Measurements from ENCODE around the gene SBF1. TPM values are rescaled to one million over a fixed set of nuclear protein-coding genes. Genes with fewer than 3 reads are reported as not detected.
"Not testable (repeated sequence)": the region's sequence is repeated elsewhere in the genome, so short reads cannot be mapped to it uniquely, and the experiment has no call there.

The SBF1 gene
- total RNA-seq, 2 donors from 2014 or later = 89.9 to 90.1 TPM

- Histone ChIP-seq H3K36me3 (ENCODE audit: control insufficient read depth, insufficient read depth, low read length) (peaks cover 57% of the 10 kb centered on the region), H3K4me3 (ENCODE audit: low read length) (no peak overlapping the region), H3K9me3 (ENCODE audit: control insufficient read depth, low read length) (no peaks in the 10 kb centered on the region), H3K27me3 (ENCODE audit: control insufficient read depth, insufficient read depth, low read length, poor library complexity, severe bottlenecking) (no peaks in the 10 kb centered on the region), H3K9ac (ENCODE audit: extremely low read depth, low read length, poor library complexity, severe bottlenecking) (no peak overlapping the region), H3K4me1 (ENCODE audit: control insufficient read depth, insufficient read depth, low read length) (no peaks in the 10 kb centered on the region), H3K27ac (ENCODE audit: low read depth, low read length) (no peak overlapping the region)
- Mint-ChIP-seq H3K4me3 (no peak overlapping the region), H3K36me3 (ENCODE audit: low read depth) (peaks cover 44% of the 10 kb centered on the region), H3K27ac (peak overlapping the region; percentile 26), H3K4me1 (no peaks in the 10 kb centered on the region), H3K9me3 (no peaks in the 10 kb centered on the region), H3K27me3 (ENCODE audit: insufficient read depth) (no peaks in the 10 kb centered on the region)
- 93 to 99% methylated on average over 13 to 31 of the region's 31 CpGs for WGBS, 2 experiments (ENCODE audit: insufficient coverage in 1 of 2, insufficient read length in 1 of 2)
- no peak for TF ChIP-seq CTCF (conservative IDR thresholded peaks at IDR 0.05)
- no peak for DNase-seq
Observed at GRCh38 chr22:50414476-50415248, 60.2 kb downstream of the SBF1 start.

- H3K27ac ChIP-seq (ENCODE audit: low read depth, low read length); H3K4me1 ChIP-seq (ENCODE audit: control insufficient read depth, insufficient read depth, low read length); H3K4me3 Mint-ChIP-seq; H3K4me3 ChIP-seq (ENCODE audit: low read length); H3K9me3 ChIP-seq (ENCODE audit: control insufficient read depth, low read length); H3K9me3 Mint-ChIP-seq; H3K9ac ChIP-seq (ENCODE audit: extremely low read depth, low read length, poor library complexity, severe bottlenecking); H3K27ac Mint-ChIP-seq; H3K27me3 Mint-ChIP-seq (ENCODE audit: insufficient read depth); DNase-seq; H3K4me1 Mint-ChIP-seq; H3K27me3 ChIP-seq (ENCODE audit: control insufficient read depth, insufficient read depth, low read length, poor library complexity, severe bottlenecking): not testable (repeated sequence)
- peaks cover 28% of the 10 kb centered on the region for H3K36me3 ChIP-seq (ENCODE audit: control insufficient read depth, insufficient read depth, low read length)
- WGBS, 2 experiments (ENCODE audit: insufficient coverage in 1 of 2, insufficient read length in 1 of 2) = 89 to 95% methylated on average over 6 to 9 of the region's 9 CpGs
- peaks cover 51% of the 10 kb centered on the region for H3K36me3 Mint-ChIP-seq (ENCODE audit: low read depth)
Observed at GRCh38 chr22:50408954-50409353, 65.9 kb downstream of the SBF1 start.

GRCh38 chr22:50408311-50408710, 66.5 kb downstream of the SBF1 start:
- H3K9ac ChIP-seq (ENCODE audit: extremely low read depth, low read length, poor library complexity, severe bottlenecking) = no peak overlapping the region
- TF ChIP-seq CTCF (conservative IDR thresholded peaks at IDR 0.05) = no peak
- peaks cover 27% of the 10 kb centered on the region for H3K36me3 ChIP-seq (ENCODE audit: control insufficient read depth, insufficient read depth, low read length)
- Mint-ChIP-seq H3K9me3 (no peaks in the 10 kb centered on the region), H3K4me1 (no peaks in the 10 kb centered on the region), H3K4me3 (no peak overlapping the region), H3K27me3 (ENCODE audit: insufficient read depth) (no peaks in the 10 kb centered on the region), H3K27ac (no peak overlapping the region), H3K36me3 (ENCODE audit: low read depth) (peaks cover 44% of the 10 kb centered on the region)
- H3K4me1 ChIP-seq (ENCODE audit: control insufficient read depth, insufficient read depth, low read length) = no peaks in the 10 kb centered on the region
- no peak overlapping the region for H3K4me3 ChIP-seq (ENCODE audit: low read length)
- no peaks in the 10 kb centered on the region for H3K27me3 ChIP-seq (ENCODE audit: control insufficient read depth, insufficient read depth, low read length, poor library complexity, severe bottlenecking)
- no peaks in the 10 kb centered on the region for H3K9me3 ChIP-seq (ENCODE audit: control insufficient read depth, low read length)
- no peak for DNase-seq
- WGBS, 2 experiments (ENCODE audit: insufficient coverage in 1 of 2, insufficient read length in 1 of 2) = 96 to 97% methylated on average over 8 to 13 of the region's 13 CpGs
- H3K27ac ChIP-seq (ENCODE audit: low read depth, low read length) = no peak overlapping the region
